Esophagus squamous epithelium (tissue), 4 donors: ENCODE data around the gene SLC9A9.

Experiments used
- POLR2A ChIP-seq, 4 donors: fragments of 450-650 bp; IDR thresholded peaks; one replicate each; pipeline ENCODE4 v1.6.1; 2017; ENCODE audit warnings: antibody characterized with exemption in 4 of 4, mild to moderate bottlenecking in 4 of 4, moderate library complexity in 3 of 4
- TF ChIP-seq, protein P1 (sequence below), 6 experiments: fragments of 450-650 bp in 4 of 6; fragments of 200-600 bp in 2 of 6; sonication (generic) in 2 of 6; IDR thresholded peaks; one replicate each; pipeline ENCODE4 v1.5.1; 2016 to 2019; ENCODE audit warnings: antibody characterized with exemption in 6 of 6, mild to moderate bottlenecking in 4 of 6, moderate library complexity in 4 of 6

GRCh38 chr3:143793971-143794370 is 54.3 kb downstream of the SLC9A9 start:
- TF ChIP-seq, protein P1, sequence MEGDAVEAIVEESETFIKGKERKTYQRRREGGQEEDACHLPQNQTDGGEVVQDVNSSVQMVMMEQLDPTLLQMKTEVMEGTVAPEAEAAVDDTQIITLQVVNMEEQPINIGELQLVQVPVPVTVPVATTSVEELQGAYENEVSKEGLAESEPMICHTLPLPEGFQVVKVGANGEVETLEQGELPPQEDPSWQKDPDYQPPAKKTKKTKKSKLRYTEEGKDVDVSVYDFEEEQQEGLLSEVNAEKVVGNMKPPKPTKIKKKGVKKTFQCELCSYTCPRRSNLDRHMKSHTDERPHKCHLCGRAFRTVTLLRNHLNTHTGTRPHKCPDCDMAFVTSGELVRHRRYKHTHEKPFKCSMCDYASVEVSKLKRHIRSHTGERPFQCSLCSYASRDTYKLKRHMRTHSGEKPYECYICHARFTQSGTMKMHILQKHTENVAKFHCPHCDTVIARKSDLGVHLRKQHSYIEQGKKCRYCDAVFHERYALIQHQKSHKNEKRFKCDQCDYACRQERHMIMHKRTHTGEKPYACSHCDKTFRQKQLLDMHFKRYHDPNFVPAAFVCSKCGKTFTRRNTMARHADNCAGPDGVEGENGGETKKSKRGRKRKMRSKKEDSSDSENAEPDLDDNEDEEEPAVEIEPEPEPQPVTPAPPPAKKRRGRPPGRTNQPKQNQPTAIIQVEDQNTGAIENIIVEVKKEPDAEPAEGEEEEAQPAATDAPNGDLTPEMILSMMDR (IDR thresholded peaks at IDR 0.05): no peak
- no peak for TF ChIP-seq POLR2A (IDR thresholded peaks at IDR 0.05)
